Endothelial cell of umbilical vein (primary cell): ENCODE measurements around the gene ATP5PD. TPM values are rescaled to one million over a fixed set of nuclear protein-coding genes. Genes with fewer than 3 reads are reported as not detected.
"Not testable (repeated sequence)": the region's sequence is repeated elsewhere in the genome, so short reads cannot be mapped to it uniquely, and the experiment has no call there.

Experiments used
- BruUV-seq: library from RNA; stranded (reverse); fragments of 400-500 nt; replicated peaks from 2 replicates; lab custom pipeline; 2021; lab: Mats Ljungman, UMichigan
- CTCF ChIA-PET: fragments of 300-600, 350-600 bp; sonication (Branson Sonifier 250); formaldehyde crosslinking; loops from one replicate; lab custom pipeline; 2021; ENCODE audit warnings: antibody characterized with exemption, inconsistent platforms; lab: Charles Lee
- POLR2A ChIA-PET: fragments of 300-600, 350-600 bp; sonication (Branson Sonifier 250); formaldehyde crosslinking; loops from one replicate; lab custom pipeline; 2021; ENCODE audit warnings: antibody characterized with exemption, inconsistent platforms; lab: Charles Lee
- DNase-seq: peaks from one replicate; pipeline ENCODE4 v3.0.0-alpha.2; 2011; ENCODE audit warnings: low read depth, low spot score
- FAIRE-seq: peaks from 2 replicates; lab custom pipeline; 2011; peaks lifted over from hg19 to GRCh38; lab: Jason Lieb, UNC
- H2AFZ ChIP-seq: 2 replicates; pipeline ENCODE4 v1.6.0; 2012; ENCODE audit warnings: low read depth, low read length, control low read depth, inconsistent platforms
- H3K27ac ChIP-seq: 2 replicates; pipeline ENCODE4 v1.5.1; 2011; ENCODE audit warnings: low read depth, mild to moderate bottlenecking, control low read depth, low read length, moderate library complexity; ENCODE audit not compliant: insufficient read depth
- H3K27me3 ChIP-seq, 2 experiments: 2 replicates each; pipeline versions ENCODE4 v1.6.0 to v1.6.1; 2011; ENCODE audit warnings: low read length in 2 of 2, mixed read lengths in 1 of 2; ENCODE audit not compliant: control insufficient read depth in 2 of 2, insufficient read depth in 2 of 2
- H3K36me3 ChIP-seq, 2 experiments: 2 replicates in 1 of 2; 3 replicates in 1 of 2; pipeline ENCODE4 v1.5.1; 2011; ENCODE audit warnings: low read length in 2 of 2, mild to moderate bottlenecking in 1 of 2, moderate library complexity in 1 of 2; ENCODE audit not compliant: control insufficient read depth in 2 of 2, insufficient read depth in 2 of 2; ENCODE audit errors: extremely low read depth in 1 of 2
- H3K4me1 ChIP-seq: 3 replicates; pipeline ENCODE4 v1.5.1; 2011; ENCODE audit warnings: mild to moderate bottlenecking, low read length; ENCODE audit not compliant: control insufficient read depth, insufficient read depth; ENCODE audit errors: extremely low read depth
- H3K4me2 ChIP-seq: 2 replicates; pipeline ENCODE4 v1.6.1; 2011; ENCODE audit warnings: low read length, control low read depth, mixed read lengths; ENCODE audit not compliant: insufficient read depth
- H3K4me3 ChIP-seq, 3 experiments: fragments of 200-600 bp in 1 of 3; sonication (generic), shearing (Covaris generic) in 1 of 3; replicated peaks in 1 of 3; 2 replicates each; pipeline ENCODE4 v1.5.1; 2011 to 2016; ENCODE audit warnings: control low read depth in 3 of 3, low read length in 3 of 3, mild to moderate bottlenecking in 2 of 3, inconsistent platforms in 1 of 3, low read depth in 1 of 3, moderate library complexity in 1 of 3; ENCODE audit not compliant: insufficient read depth in 1 of 3
- H3K79me2 ChIP-seq: 2 replicates; pipeline ENCODE4 v1.6.0; 2012; ENCODE audit warnings: low read length, inconsistent platforms; ENCODE audit not compliant: control insufficient read depth, insufficient read depth
- H3K9ac ChIP-seq: replicated peaks from 2 replicates; pipeline ENCODE3; 2011; ENCODE audit warnings: low read length, control low read depth; ENCODE audit not compliant: insufficient read depth; ENCODE audit errors: extremely low read depth
- H3K9me1 ChIP-seq: replicated peaks from 3 replicates; pipeline ENCODE4 v1.6.0; 2011; ENCODE audit warnings: mild to moderate bottlenecking, low read length; ENCODE audit not compliant: control insufficient read depth, insufficient read depth; ENCODE audit errors: extremely low read depth
- H3K9me3 ChIP-seq: replicated peaks from 2 replicates; pipeline ENCODE4 v1.5.1; 2012; ENCODE audit warnings: low read length, inconsistent platforms; ENCODE audit not compliant: control insufficient read depth, insufficient read depth
- H4K20me1 ChIP-seq: replicated peaks from 2 replicates; pipeline ENCODE3; 2011; ENCODE audit warnings: mild to moderate bottlenecking, low read length; ENCODE audit not compliant: control insufficient read depth, insufficient read depth; ENCODE audit errors: extremely low read depth
- EZH2 ChIP-seq: IDR thresholded peaks from 2 replicates; pipeline ENCODE4 v1.6.1; 2012; ENCODE audit warnings: borderline replicate concordance, low read depth, mild to moderate bottlenecking, moderate library complexity, low read length, inconsistent platforms; ENCODE audit not compliant: severe bottlenecking
- FOS ChIP-seq: IDR thresholded peaks from 2 replicates; pipeline ENCODE4 v1.6.1; 2011; ENCODE audit warnings: mild to moderate bottlenecking, low read length, moderate library complexity, borderline replicate concordance; ENCODE audit not compliant: insufficient read depth
- GATA2 ChIP-seq: IDR thresholded peaks from 2 replicates; pipeline ENCODE4 v1.7.0; 2011; ENCODE audit warnings: low read depth, mild to moderate bottlenecking, moderate library complexity, mixed read lengths, low read length; ENCODE audit not compliant: insufficient read length, insufficient read depth
- JUN ChIP-seq: IDR thresholded peaks from 2 replicates; pipeline ENCODE4 v1.6.1; 2011; ENCODE audit warnings: borderline replicate concordance, low read depth; ENCODE audit not compliant: insufficient read length, insufficient read depth
- MYC ChIP-seq: IDR thresholded peaks from one replicate; pipeline ENCODE4 v1.6.1; 2011; ENCODE audit warnings: mild to moderate bottlenecking, low read depth, low read length
- POLR2A ChIP-seq: IDR thresholded peaks from 2 replicates; pipeline ENCODE4 v1.6.1; 2012; ENCODE audit warnings: low read depth, mild to moderate bottlenecking, control low read depth, low read length
- POLR2AphosphoS5 ChIP-seq: IDR thresholded peaks from 2 replicates; pipeline ENCODE4 v1.6.1; 2012; ENCODE audit warnings: low read depth, mild to moderate bottlenecking, control low read depth, low read length, moderate library complexity; ENCODE audit not compliant: insufficient read depth
- dilution Hi-C: fragments of 300-500 bp; cut with MboI; formaldehyde crosslinking; loops from one replicate; pipeline ENCODE4 v1.15.0; 2019; ENCODE audit warnings: low sequenced_read_pairs; ENCODE audit not compliant: extremely low pct_ligation_motif_present
- intact Hi-C: fragments of 100-400 bp; cut with micrococcal nuclease; formaldehyde crosslinking; loops from one replicate; pipeline ENCODE4 v1.10.0; 2022
- polyA plus RNA-seq, 4 experiments: library from polyadenylated mRNA; depleted of rRNA in 3 of 4; stranded (reverse) in 3 of 4; unstranded in 1 of 4; fragments of >200 nt; gene quantifications; 2 replicates each; pipeline versions ENCODE4 v1.2.1 to v1.2.3, GENCODE V29; 2011 to 2012; ENCODE audit warnings: missing spikeins in 1 of 4
- total RNA-seq: library from RNA; stranded (reverse); gene quantifications from 2 replicates; pipeline ENCODE4 v1.2.3, GENCODE V29; 2021
- TF ChIP-seq, protein P1 (sequence below), 2 donors: IDR thresholded peaks; 1 replicate in 1 of 2; 2 replicates in 1 of 2; pipeline ENCODE4 v1.5.1; 2011; ENCODE audit warnings: low read length in 2 of 2, mild to moderate bottlenecking in 2 of 2, moderate library complexity in 2 of 2, control low read depth in 1 of 2, inconsistent platforms in 1 of 2, low read depth in 1 of 2; ENCODE audit not compliant: insufficient read depth in 1 of 2; ENCODE audit errors: extremely low read depth in 1 of 2
- TF ChIP-seq, protein P2 (sequence below): IDR thresholded peaks from 2 replicates; pipeline ENCODE4 v1.6.1; 2011; ENCODE audit not compliant: insufficient read depth, insufficient read length

Gene ATP5PD
- total and polyA plus RNA-seq, 2 donors (not counting 3 experiments of a cell fraction or from before 2014, with no cell fraction given), result 182 to 200 TPM

DNA sequence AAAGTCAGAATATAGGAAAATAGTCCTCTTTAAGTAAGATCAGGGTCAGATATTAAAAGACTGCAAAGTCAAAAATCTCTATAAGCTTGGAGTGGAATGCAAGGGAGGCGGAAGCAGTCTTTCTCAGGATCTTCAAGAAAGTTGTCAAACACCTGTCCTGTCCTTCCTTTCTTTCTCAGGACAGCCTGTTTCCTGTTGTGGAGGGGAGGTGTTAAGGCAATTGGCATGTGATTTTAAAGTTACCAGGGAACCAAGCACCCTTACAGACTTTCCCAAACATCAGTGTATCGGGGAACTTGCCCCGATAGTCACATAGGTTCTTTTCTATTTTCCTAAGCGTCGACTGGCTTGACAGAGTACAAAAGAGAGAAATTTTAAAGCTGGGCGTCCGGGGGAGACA lies 2.1 kb downstream of the ATP5PD start:
- no peaks in the 10 kb centered on the region for H3K27me3 ChIP-seq
- peaks cover 8% of the 10 kb centered on the region for H3K79me2 ChIP-seq
- intact Hi-C loops (loop anchor here (5.0 to 10.0 kb wide), 3 partner anchors 63 to 470 kb away; partner anchors contain the start of genes ARMC7, CASKIN2, SUMO2 and TSEN54), dilution Hi-C loops (no loop called here)
- H3K9me1 ChIP-seq, result no peaks in the 10 kb centered on the region
- H3K9ac ChIP-seq, result no peak overlapping the region
- CTCF ChIA-PET, result no interaction called here
- FAIRE-seq (no peak), DNase-seq (no peak)
- no peak overlapping the region for H2AFZ ChIP-seq
- TF ChIP-seq POLR2AphosphoS5, result no peak
- TF ChIP-seq, protein P1, sequence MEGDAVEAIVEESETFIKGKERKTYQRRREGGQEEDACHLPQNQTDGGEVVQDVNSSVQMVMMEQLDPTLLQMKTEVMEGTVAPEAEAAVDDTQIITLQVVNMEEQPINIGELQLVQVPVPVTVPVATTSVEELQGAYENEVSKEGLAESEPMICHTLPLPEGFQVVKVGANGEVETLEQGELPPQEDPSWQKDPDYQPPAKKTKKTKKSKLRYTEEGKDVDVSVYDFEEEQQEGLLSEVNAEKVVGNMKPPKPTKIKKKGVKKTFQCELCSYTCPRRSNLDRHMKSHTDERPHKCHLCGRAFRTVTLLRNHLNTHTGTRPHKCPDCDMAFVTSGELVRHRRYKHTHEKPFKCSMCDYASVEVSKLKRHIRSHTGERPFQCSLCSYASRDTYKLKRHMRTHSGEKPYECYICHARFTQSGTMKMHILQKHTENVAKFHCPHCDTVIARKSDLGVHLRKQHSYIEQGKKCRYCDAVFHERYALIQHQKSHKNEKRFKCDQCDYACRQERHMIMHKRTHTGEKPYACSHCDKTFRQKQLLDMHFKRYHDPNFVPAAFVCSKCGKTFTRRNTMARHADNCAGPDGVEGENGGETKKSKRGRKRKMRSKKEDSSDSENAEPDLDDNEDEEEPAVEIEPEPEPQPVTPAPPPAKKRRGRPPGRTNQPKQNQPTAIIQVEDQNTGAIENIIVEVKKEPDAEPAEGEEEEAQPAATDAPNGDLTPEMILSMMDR (IDR thresholded peaks at IDR 0.05; ENCODE audit: extremely low read depth in 1 of 2, insufficient read depth in 1 of 2, low read depth in 1 of 2, low read length in 2 of 2), result no peak
- no peak for TF ChIP-seq POLR2A
- no peak for TF ChIP-seq EZH2
- no peak for TF ChIP-seq MYC
- no peak for TF ChIP-seq FOS
- TF ChIP-seq, protein P2, sequence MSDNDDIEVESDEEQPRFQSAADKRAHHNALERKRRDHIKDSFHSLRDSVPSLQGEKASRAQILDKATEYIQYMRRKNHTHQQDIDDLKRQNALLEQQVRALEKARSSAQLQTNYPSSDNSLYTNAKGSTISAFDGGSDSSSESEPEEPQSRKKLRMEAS, result no peak
- no peak for TF ChIP-seq GATA2
- TF ChIP-seq JUN, result no peak
- no peak overlapping the region for H3K4me2 ChIP-seq
- H3K27ac ChIP-seq, result no peak overlapping the region
- H3K4me3 ChIP-seq, result no peak overlapping the region
- BruUV-seq, result no TSS peak
- H3K9me3 ChIP-seq, result no peaks in the 10 kb centered on the region
- H4K20me1 ChIP-seq, result no peaks in the 10 kb centered on the region
- POLR2A ChIA-PET, result no interaction called here
- peaks cover 13% of the 10 kb centered on the region for H3K4me1 ChIP-seq
- H3K36me3 ChIP-seq, result peaks cover 0 to 8% of the 10 kb centered on the region in 2 experiments

DNA sequence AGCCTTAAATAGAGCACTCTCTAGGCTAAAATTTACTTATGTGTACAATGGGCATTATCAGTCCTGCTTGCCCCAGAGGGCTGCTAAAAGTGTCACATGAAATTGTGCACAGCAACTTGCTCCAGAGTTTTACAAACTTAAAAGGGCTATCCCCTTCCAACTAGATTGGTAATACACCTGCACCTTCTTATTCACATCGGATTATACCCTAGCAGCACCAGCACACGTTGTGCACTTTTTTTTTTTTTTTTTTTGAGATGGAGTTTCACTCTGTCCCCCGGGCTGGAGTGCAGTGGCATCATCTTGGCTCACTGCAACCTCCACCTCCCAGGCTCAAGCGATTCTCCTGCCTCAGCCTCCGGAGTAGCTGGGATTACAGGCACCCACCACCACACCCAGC lies 3.0 kb downstream of the ATP5PD start:
- not testable (repeated sequence) for H3K79me2 ChIP-seq

More for the DNA sequence above, 3.0 kb downstream of the ATP5PD start:
- H3K4me3 ChIP-seq, H3K9ac ChIP-seq, H4K20me1 ChIP-seq, POLR2A ChIA-PET, H3K27ac ChIP-seq, DNase-seq, BruUV-seq, dilution Hi-C loops, H3K9me3 ChIP-seq, H3K9me1 ChIP-seq, H3K36me3 ChIP-seq, H3K27me3 ChIP-seq, H3K4me2 ChIP-seq, FAIRE-seq, H2AFZ ChIP-seq: not testable (repeated sequence)
- peaks cover 12% of the 10 kb centered on the region for H3K4me1 ChIP-seq
- CTCF ChIA-PET, result interaction anchor here (0.7 kb wide), 1 partner anchor 11 kb away, joined by 3 read pairs; no protein-coding TSS in a partner anchor
- intact Hi-C loops, result loop anchor here (10.0 kb wide), 1 partner anchor 471 kb away; the partner anchor contains the start of genes CASKIN2 and TSEN54
